Measurements from ENCODE around the gene ATP6V1G2.
A peak's percentile ranks its signal among the peaks of the same experiment; 100 is the strongest.
"Not testable (repeated sequence)": the region's sequence is repeated elsewhere in the genome, so short reads cannot be mapped to it uniquely, and the experiment has no call there.

Gene ATP6V1G2

GRCh38 chr6:31546339-31546957 is at the start of gene ATP6V1G2:
TSS of gene ATP6V1G2 (minus strand) at chr6:31546608. CDS start at chr6:31546559, 49 bp downstream.
- peak; percentile 93 to 96 for DNase-seq

DNA sequence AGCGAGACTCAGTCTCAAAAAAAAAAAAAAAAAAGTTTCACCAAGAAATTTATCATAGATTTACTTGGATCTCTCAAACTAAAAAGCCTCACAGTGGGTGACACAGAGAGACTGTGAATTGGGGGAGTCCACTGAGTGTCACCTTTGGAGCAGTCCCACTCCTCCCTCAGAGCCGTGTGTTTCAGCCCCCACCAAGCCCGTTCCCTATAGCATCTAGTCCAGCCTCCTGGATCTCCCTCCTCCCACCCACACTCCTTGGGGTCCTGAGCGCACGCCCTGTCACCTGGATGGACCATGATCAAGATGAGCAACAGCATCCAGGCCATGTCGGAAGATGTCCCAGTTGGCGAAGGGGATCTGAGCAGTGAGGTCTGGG is 46.0 kb upstream of the ATP6V1G2 start:
- no peak for DNase-seq

DNA sequence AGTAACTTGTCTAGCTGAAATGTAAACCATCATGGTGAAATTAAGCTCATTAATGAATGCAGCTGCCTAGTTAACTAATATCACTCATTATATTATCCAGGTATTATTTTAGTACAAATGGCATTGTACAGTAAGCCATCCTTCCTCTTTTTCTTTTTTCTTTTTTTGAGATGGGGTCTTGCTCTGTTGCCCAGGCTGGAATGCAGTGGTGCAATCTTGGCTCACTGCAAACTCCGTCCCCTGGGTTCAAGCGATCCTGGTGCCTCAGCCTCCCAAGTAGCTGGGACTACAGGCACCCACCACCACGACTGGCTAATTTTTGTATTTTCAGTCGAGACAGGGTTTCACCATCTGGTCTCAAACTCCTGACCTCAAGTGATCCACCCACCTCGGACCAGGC is 44.3 kb upstream of the ATP6V1G2 start:
- not testable (repeated sequence) for DNase-seq

GRCh38 chr6:31588871-31589650 is 42.7 kb upstream of the ATP6V1G2 start:
- no peak for DNase-seq

DNA sequence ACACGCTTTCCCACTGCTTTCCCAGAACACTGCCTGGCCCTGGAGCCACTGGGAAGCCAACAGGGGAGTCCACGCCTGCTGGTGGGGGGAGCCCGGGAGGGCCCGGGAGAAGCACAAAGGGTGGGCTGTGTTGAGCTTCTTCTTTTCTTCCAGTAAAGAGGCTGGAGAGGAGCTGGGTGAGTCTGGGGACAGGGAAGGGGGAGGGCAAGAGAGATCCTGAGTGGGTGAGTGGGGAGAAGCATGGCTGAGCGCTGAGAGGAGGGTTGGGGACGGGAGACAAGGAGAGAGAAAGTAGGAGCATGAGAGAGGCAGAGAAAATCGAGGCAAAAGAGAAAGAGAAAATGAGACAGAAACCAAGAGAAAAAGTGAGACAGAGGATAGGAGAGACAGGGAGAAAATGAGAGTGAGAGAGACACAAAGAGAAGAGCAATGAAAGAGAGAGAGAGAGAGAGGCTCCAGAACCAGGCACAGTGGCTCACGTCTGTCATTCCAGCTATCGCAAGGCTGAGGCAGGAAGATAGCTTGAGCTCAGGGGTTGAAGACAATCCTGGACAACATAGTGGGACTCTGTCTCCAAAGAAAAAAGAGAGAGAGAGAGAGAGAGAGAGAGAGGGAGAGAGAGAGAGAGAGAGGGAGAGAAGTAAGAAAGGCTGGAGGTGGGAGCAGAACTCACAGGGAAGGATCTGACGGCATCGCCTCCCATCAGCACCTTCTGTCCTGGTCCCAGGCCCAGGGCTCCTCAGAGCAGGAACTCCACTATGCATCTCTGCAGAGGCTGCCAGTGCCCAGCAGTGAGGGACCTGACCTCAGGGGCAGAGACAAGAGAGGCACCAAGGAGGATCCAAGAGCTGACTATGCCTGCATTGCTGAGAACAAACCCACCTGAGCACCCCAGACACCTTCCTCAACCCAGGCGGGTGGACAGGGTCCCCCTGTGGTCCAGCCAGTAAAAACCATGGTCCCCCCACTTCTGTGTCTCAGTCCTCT is 41.7 kb upstream of the ATP6V1G2 start:
- DNase-seq: no peak

DNA sequence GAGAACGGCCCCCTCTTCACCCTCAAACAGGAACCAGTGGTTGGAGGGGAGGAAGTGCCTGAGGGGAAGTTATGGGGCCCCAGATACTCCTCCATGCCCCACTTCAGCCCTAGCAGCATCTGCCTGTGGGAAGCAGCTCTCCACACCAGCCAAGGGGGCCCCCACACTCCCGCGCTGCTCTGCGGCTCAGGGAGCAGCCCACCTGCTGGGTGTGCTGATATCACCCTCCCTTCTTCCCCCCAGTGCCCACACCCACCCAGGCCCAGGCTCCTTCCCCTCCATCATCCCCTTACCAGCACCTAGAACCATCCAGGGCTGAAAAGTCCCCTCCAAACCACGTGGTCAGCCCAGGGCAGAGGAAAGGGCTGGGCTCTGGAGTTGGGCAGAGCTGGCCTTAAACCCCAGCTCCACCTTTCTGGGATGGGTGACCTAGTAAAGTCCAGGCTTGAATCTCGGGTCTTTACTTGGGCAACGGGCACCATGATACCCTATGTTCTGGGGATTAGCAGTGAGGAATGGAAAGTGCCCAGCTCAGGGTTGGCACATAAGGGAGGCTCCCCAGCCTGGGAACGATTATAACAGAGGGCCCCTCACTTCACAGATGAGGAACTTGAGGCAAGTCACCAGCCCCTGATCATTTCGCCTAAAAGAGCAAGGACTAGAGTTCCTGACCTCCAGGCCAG is 40.3 kb upstream of the ATP6V1G2 start:
- DNase-seq: no peak

DNA sequence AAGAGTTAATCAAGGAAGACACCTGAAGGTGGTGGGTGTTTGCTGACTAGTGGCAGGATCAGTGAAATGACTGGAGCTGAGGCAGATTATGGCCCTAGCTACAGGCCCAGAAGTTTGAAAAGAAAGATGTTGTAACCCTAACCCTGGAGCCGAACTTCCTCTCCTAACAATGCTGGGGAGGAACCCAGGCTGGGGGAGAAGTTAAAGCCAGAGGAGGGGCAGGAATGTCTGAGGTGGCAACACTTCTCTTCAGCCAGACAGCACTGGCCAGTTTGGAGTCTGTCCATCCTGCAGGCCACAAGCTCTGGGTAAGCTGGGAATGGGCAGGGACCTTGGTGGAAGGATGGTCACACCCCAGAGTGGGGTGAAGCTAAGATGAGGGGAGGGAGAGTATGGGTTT is 39.6 kb upstream of the ATP6V1G2 start, which contains the start of gene LST1:
TSS of gene LST1 (plus strand) at position 270 of the 400 bp plus-strand sequence. CDS start 1,023 bp downstream, outside the sequence.
- no peak for DNase-seq

GRCh38 chr6:31585491-31585890 is 39.1 kb upstream of the ATP6V1G2 start:
- peak; percentile 58 to 70 for DNase-seq

DNA sequence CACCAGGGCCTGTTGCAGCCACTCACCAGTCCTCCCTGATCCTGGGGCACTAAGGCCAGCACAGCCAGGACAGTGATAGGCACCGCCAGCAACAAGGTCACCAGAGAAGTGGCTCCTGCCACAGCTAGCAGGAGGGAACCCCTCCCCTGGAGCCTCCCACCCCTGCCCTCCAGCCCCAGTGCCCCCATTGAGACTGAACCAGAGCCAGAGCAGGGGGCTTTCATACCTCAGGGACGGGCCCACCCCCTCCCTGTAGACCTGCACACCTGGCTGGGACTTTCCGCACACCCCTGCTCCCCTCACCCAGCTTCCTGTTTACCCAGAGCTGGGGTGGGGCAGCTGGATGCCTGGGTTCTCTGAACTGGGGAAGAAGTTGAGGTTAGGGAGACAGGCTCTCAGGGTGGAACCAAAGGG is 35.8 kb upstream of the ATP6V1G2 start, which contains the start of gene LTB:
TSS of gene LTB (minus strand) at position 195 of the 414 bp plus-strand sequence. CDS start at position 188, 7 bp downstream.
- peak; percentile 46 to 50 for DNase-seq

- DNase-seq: peak; percentile 40 to 47
Observed at GRCh38 chr6:31581434-31582229, 35.2 kb upstream of the ATP6V1G2 start.

GRCh38 chr6:31580807-31581433 is 34.5 kb upstream of the ATP6V1G2 start:
- DNase-seq: peak; percentile 91 to 93

GRCh38 chr6:31580438-31580740 is 34.0 kb upstream of the ATP6V1G2 start:
- DNase-seq: no peak

- peak; percentile 51 to 60 for DNase-seq
Observed at GRCh38 chr6:31579546-31580437, 33.4 kb upstream of the ATP6V1G2 start.

DNA sequence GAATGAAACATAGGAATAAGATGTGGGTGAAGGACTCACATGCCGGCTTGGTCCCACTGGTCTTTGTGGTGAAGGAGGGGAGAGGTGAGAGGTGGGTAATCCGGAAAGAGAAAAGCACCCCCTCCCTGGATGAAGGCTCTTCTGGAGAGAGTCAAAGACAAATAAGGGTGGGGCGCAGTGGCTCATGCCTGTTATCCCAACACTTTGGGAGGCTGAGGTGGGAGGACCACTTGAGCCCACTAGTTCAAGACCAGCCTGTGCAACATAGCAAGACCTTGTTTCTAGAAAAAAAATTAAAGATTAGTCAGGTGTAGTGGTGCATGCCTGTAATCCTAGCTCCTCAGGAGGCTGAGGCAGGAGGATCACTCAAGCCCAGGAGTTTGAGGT is 32.7 kb upstream of the ATP6V1G2 start:
- peak in 1 of 2 experiments; percentile 49 for DNase-seq

GRCh38 chr6:31578184-31579118 is 32.0 kb upstream of the ATP6V1G2 start:
- DNase-seq: peak in 1 of 2 experiments; percentile 58

DNA sequence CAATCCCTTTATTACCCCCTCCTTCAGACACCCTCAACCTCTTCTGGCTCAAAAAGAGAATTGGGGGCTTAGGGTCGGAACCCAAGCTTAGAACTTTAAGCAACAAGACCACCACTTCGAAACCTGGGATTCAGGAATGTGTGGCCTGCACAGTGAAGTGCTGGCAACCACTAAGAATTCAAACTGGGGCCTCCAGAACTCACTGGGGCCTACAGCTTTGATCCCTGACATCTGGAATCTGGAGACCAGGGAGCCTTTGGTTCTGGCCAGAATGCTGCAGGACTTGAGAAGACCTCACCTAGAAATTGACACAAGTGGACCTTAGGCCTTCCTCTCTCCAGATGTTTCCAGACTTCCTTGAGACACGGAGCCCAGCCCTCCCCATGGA is 31.2 kb upstream of the ATP6V1G2 start:
- DNase-seq: no peak

- peak; percentile 70 to 76 for DNase-seq
Observed at GRCh38 chr6:31576897-31577578, 30.6 kb upstream of the ATP6V1G2 start.

Measured in activated CD4-positive, alpha-beta T cell treated with anti-CD3 and anti-CD28 coated beads, Interleukin-2, amount 50 U/mL, for 48 hours (primary cell).